Coronary artery (tissue), 2 donors: Measurements from ENCODE around the gene BCAR3.

Experiments
- DNase-seq: peaks from one replicate; pipeline ENCODE4 v3.0.0-alpha.2; 2017; ENCODE audit warnings: low spot score
- H3K27ac ChIP-seq, 2 donors: fragments of 200-600 bp; sonication (generic); one replicate each; pipeline ENCODE4 v1.5.1; 2016 to 2019
- H3K4me3 ChIP-seq: fragments of 200-600 bp; sonication (generic); 2 replicates; pipeline ENCODE4 v1.5.1; 2016; ENCODE audit warnings: mild to moderate bottlenecking, moderate library complexity
- CTCF ChIP-seq: fragments of 200-600 bp; sonication (generic); IDR thresholded peaks from one replicate; pipeline ENCODE4 v1.5.1; 2019; ENCODE audit warnings: antibody characterized with exemption

Gene BCAR3

GRCh38 chr1:93694039-93694438 lies 12.4 kb upstream of the BCAR3 start:
- no peak for DNase-seq
- Histone ChIP-seq H3K4me3 (no peak overlapping the region), H3K27ac (peak overlapping the region; percentile 63 to 72)
- no peak for TF ChIP-seq CTCF

GRCh38 chr1:93692983-93693591 lies 11.4 kb upstream of the BCAR3 start:
- DNase-seq: no peak
- peak overlapping the region; percentile 63 to 72 for H3K27ac ChIP-seq
- no peak for TF ChIP-seq CTCF
- peak overlapping the region; percentile 42 for H3K4me3 ChIP-seq

GRCh38 chr1:93692451-93692861 lies 10.8 kb upstream of the BCAR3 start:
- H3K27ac ChIP-seq: peak overlapping the region; percentile 63 to 72
- no peak for DNase-seq
- peak overlapping the region; percentile 42 for H3K4me3 ChIP-seq
- no peak for TF ChIP-seq CTCF

GRCh38 chr1:93692026-93692425 lies 10.4 kb upstream of the BCAR3 start:
- no peak for TF ChIP-seq CTCF
- no peak for DNase-seq
- Histone ChIP-seq H3K4me3 (peak overlapping the region; percentile 42), H3K27ac (peak overlapping the region; percentile 63 to 72)

GRCh38 chr1:93690921-93691789 lies 9.5 kb upstream of the BCAR3 start:
- Histone ChIP-seq H3K27ac (no peak overlapping the region), H3K4me3 (no peak overlapping the region)
- no peak for TF ChIP-seq CTCF
- DNase-seq: no peak

GRCh38 chr1:93690341-93690740 lies 8.7 kb upstream of the BCAR3 start:
- H3K27ac ChIP-seq: no peak overlapping the region
- TF ChIP-seq CTCF: no peak
- no peak overlapping the region for H3K4me3 ChIP-seq
- DNase-seq: no peak
